IPS-18a (cell line): ENCODE results near the gene GSKIP.

ENCODE experiments used
- H3K27ac ChIP-seq: one replicate; pipeline ENCODE4 v1.5.1; 2013; ENCODE audit warnings: low read length
- H3K27me3 ChIP-seq: one replicate; pipeline ENCODE4 v1.6.1; 2013; ENCODE audit warnings: mild to moderate bottlenecking, low read length; ENCODE audit not compliant: control insufficient read depth, insufficient read depth
- H3K36me3 ChIP-seq: one replicate; pipeline ENCODE4 v1.6.1; 2013; ENCODE audit warnings: low read depth, low read length; ENCODE audit not compliant: control insufficient read depth
- H3K4me1 ChIP-seq: one replicate; pipeline ENCODE4 v1.6.1; 2013; ENCODE audit warnings: low read depth, low read length; ENCODE audit not compliant: control insufficient read depth
- H3K4me3 ChIP-seq: one replicate; pipeline ENCODE4 v1.5.1; 2013; ENCODE audit warnings: low read length
- H3K9ac ChIP-seq: one replicate; pipeline ENCODE4 v1.6.1; 2013; ENCODE audit warnings: mild to moderate bottlenecking, low read length, moderate library complexity
- H3K9me3 ChIP-seq: one replicate; pipeline ENCODE4 v1.6.1; 2013; ENCODE audit warnings: low read depth, low read length; ENCODE audit not compliant: control insufficient read depth

GSKIP gene

GRCh38 chr14:96400495-96400894 is 37.2 kb downstream of the GSKIP start:
- H3K4me1 ChIP-seq = no peaks in the 10 kb centered on the region
- no peak overlapping the region for H3K27ac ChIP-seq
- H3K36me3 ChIP-seq = no peaks in the 10 kb centered on the region
- no peak overlapping the region for H3K4me3 ChIP-seq
- no peaks in the 10 kb centered on the region for H3K9me3 ChIP-seq
- H3K27me3 ChIP-seq = no peaks in the 10 kb centered on the region
- H3K9ac ChIP-seq = no peak overlapping the region

- no peaks in the 10 kb centered on the region for H3K9me3 ChIP-seq
- no peaks in the 10 kb centered on the region for H3K27me3 ChIP-seq
- no peaks in the 10 kb centered on the region for H3K36me3 ChIP-seq
- H3K9ac ChIP-seq = no peak overlapping the region
- H3K27ac ChIP-seq = no peak overlapping the region
- no peaks in the 10 kb centered on the region for H3K4me1 ChIP-seq
- H3K4me3 ChIP-seq = no peak overlapping the region
Observed at GRCh38 chr14:96403409-96403808, 40.1 kb downstream of the GSKIP start.

GRCh38 chr14:96405677-96406076 is 42.4 kb downstream of the GSKIP start:
- no peak overlapping the region for H3K27ac ChIP-seq
- H3K36me3 ChIP-seq = no peaks in the 10 kb centered on the region
- H3K4me1 ChIP-seq = no peaks in the 10 kb centered on the region
- no peak overlapping the region for H3K4me3 ChIP-seq
- no peaks in the 10 kb centered on the region for H3K9me3 ChIP-seq
- H3K9ac ChIP-seq = no peak overlapping the region
- no peaks in the 10 kb centered on the region for H3K27me3 ChIP-seq

GRCh38 chr14:96407935-96408570 is 44.7 kb downstream of the GSKIP start:
- no peaks in the 10 kb centered on the region for H3K9me3 ChIP-seq
- no peak overlapping the region for H3K9ac ChIP-seq
- no peaks in the 10 kb centered on the region for H3K36me3 ChIP-seq
- H3K27ac ChIP-seq = no peak overlapping the region
- H3K4me1 ChIP-seq = peaks cover 3% of the 10 kb centered on the region
- no peak overlapping the region for H3K4me3 ChIP-seq
- H3K27me3 ChIP-seq = no peaks in the 10 kb centered on the region

- H3K9ac ChIP-seq = no peak overlapping the region
- peaks cover 3% of the 10 kb centered on the region for H3K4me1 ChIP-seq
- no peaks in the 10 kb centered on the region for H3K36me3 ChIP-seq
- H3K27ac ChIP-seq = no peak overlapping the region
- no peaks in the 10 kb centered on the region for H3K9me3 ChIP-seq
- H3K27me3 ChIP-seq = no peaks in the 10 kb centered on the region
- H3K4me3 ChIP-seq = no peak overlapping the region
Observed at GRCh38 chr14:96408608-96409007, 45.3 kb downstream of the GSKIP start.

GRCh38 chr14:96409701-96410100 is 46.4 kb downstream of the GSKIP start:
- H3K27me3 ChIP-seq = no peaks in the 10 kb centered on the region
- H3K4me3 ChIP-seq = no peak overlapping the region
- no peaks in the 10 kb centered on the region for H3K36me3 ChIP-seq
- no peak overlapping the region for H3K27ac ChIP-seq
- no peak overlapping the region for H3K9ac ChIP-seq
- peaks cover 3% of the 10 kb centered on the region for H3K4me1 ChIP-seq
- no peaks in the 10 kb centered on the region for H3K9me3 ChIP-seq

GRCh38 chr14:96410119-96410518 is 46.8 kb downstream of the GSKIP start:
- H3K27ac ChIP-seq = no peak overlapping the region
- no peaks in the 10 kb centered on the region for H3K27me3 ChIP-seq
- no peaks in the 10 kb centered on the region for H3K36me3 ChIP-seq
- no peak overlapping the region for H3K4me3 ChIP-seq
- H3K9me3 ChIP-seq = no peaks in the 10 kb centered on the region
- peaks cover 3% of the 10 kb centered on the region for H3K4me1 ChIP-seq
- no peak overlapping the region for H3K9ac ChIP-seq

GRCh38 chr14:96413526-96413925 is 50.2 kb downstream of the GSKIP start:
- no peak overlapping the region for H3K9ac ChIP-seq
- no peak overlapping the region for H3K27ac ChIP-seq
- H3K27me3 ChIP-seq = no peaks in the 10 kb centered on the region
- H3K9me3 ChIP-seq = no peaks in the 10 kb centered on the region
- no peaks in the 10 kb centered on the region for H3K36me3 ChIP-seq
- no peak overlapping the region for H3K4me3 ChIP-seq
- peaks cover 3% of the 10 kb centered on the region for H3K4me1 ChIP-seq

- Histone ChIP-seq H3K36me3 (no peaks in the 10 kb centered on the region), H3K27ac (no peak overlapping the region), H3K27me3 (no peaks in the 10 kb centered on the region), H3K9me3 (no peaks in the 10 kb centered on the region), H3K4me1 (peaks cover 3% of the 10 kb centered on the region), H3K4me3 (no peak overlapping the region), H3K9ac (no peak overlapping the region)
Observed at GRCh38 chr14:96415559-96415958, 52.2 kb downstream of the GSKIP start.

- no peaks in the 10 kb centered on the region for H3K27me3 ChIP-seq
- no peak overlapping the region for H3K27ac ChIP-seq
- H3K4me3 ChIP-seq = no peak overlapping the region
- no peak overlapping the region for H3K9ac ChIP-seq
- peaks cover 3% of the 10 kb centered on the region for H3K4me1 ChIP-seq
- no peaks in the 10 kb centered on the region for H3K9me3 ChIP-seq
- no peaks in the 10 kb centered on the region for H3K36me3 ChIP-seq
Observed at GRCh38 chr14:96416292-96416691, 53.0 kb downstream of the GSKIP start.

GRCh38 chr14:96417254-96417653 is 53.9 kb downstream of the GSKIP start:
- no peaks in the 10 kb centered on the region for H3K9me3 ChIP-seq
- H3K4me3 ChIP-seq = no peak overlapping the region
- no peaks in the 10 kb centered on the region for H3K36me3 ChIP-seq
- H3K4me1 ChIP-seq = no peaks in the 10 kb centered on the region
- H3K27me3 ChIP-seq = no peaks in the 10 kb centered on the region
- H3K27ac ChIP-seq = no peak overlapping the region
- no peak overlapping the region for H3K9ac ChIP-seq

GRCh38 chr14:96418075-96418474 is 54.7 kb downstream of the GSKIP start:
- Histone ChIP-seq H3K36me3 (no peaks in the 10 kb centered on the region), H3K4me3 (no peak overlapping the region), H3K9me3 (no peaks in the 10 kb centered on the region), H3K27me3 (no peaks in the 10 kb centered on the region), H3K27ac (no peak overlapping the region), H3K9ac (no peak overlapping the region), H3K4me1 (no peaks in the 10 kb centered on the region)
